OCI-LY3 (cell line): ENCODE data around the gene PAFAH1B2.

Source experiments
- EZH2phosphoT487 ChIP-seq: fragments of 200-600 bp; shearing (Covaris generic); IDR thresholded peaks from 2 replicates; pipeline ENCODE4 v1.6.1; 2018; ENCODE audit warnings: antibody characterized with exemption, mixed run types, low read depth
- TF ChIP-seq, protein P1 (sequence below): fragments of 200-600, 300-600 bp; sonication (generic); IDR thresholded peaks from 2 replicates; pipeline ENCODE4 v1.5.1; 2014; ENCODE audit warnings: antibody characterized with exemption, low read length, low read depth

DNA sequence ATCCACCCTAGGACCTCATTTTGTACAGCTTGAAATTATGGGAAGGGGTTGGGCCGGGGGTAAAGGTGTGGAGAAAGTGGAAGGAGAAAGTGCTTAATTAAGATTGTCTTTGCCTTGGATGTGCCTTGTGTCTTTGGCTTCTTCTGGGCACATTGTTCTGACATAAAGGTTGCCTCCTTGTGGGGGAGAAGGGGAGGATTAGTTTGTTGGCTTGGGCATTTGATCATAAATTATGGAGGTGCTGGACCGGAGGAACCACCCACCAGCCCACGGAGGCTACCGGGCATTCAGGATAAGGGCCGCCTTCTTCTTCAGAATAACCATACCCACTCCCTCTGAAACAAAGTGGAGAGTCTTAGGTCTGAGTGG lies 1.3 kb downstream of the PAFAH1B2 start:
- TF ChIP-seq, protein P1, sequence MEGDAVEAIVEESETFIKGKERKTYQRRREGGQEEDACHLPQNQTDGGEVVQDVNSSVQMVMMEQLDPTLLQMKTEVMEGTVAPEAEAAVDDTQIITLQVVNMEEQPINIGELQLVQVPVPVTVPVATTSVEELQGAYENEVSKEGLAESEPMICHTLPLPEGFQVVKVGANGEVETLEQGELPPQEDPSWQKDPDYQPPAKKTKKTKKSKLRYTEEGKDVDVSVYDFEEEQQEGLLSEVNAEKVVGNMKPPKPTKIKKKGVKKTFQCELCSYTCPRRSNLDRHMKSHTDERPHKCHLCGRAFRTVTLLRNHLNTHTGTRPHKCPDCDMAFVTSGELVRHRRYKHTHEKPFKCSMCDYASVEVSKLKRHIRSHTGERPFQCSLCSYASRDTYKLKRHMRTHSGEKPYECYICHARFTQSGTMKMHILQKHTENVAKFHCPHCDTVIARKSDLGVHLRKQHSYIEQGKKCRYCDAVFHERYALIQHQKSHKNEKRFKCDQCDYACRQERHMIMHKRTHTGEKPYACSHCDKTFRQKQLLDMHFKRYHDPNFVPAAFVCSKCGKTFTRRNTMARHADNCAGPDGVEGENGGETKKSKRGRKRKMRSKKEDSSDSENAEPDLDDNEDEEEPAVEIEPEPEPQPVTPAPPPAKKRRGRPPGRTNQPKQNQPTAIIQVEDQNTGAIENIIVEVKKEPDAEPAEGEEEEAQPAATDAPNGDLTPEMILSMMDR, result no peak
- TF ChIP-seq EZH2phosphoT487, result no peak
